Naive thymus-derived CD4-positive, alpha-beta T cell (primary cell): Measurements from ENCODE around the gene UNC13A. TPM values are rescaled to one million over a fixed set of nuclear protein-coding genes. Genes with fewer than 3 reads are reported as not detected.

Experiments used
- ATAC-seq: fragments of 150-1000 bp; cut with Tn5 transposase; 2 replicates; pipeline ENCODE4 v1.10.0; 2021; ENCODE audit warnings: mild to moderate bottlenecking, moderate library complexity
- CTCF ChIA-PET: fragments of 350-600 bp; sonication (Branson Sonifier 250); formaldehyde crosslinking; loops from one replicate; lab custom pipeline; 2021; ENCODE audit warnings: antibody characterized with exemption; lab: Charles Lee
- POLR2A ChIA-PET: fragments of 350-600 bp; sonication (Branson Sonifier 250); formaldehyde crosslinking; loops from one replicate; lab custom pipeline; 2021; ENCODE audit warnings: antibody characterized with exemption, inconsistent platforms; lab: Charles Lee
- DNase-seq, 9 donors: peaks; one replicate each; pipeline versions ENCODE4 v3.0.0 to v3.0.0-alpha.2; 2020 to 2022; ENCODE audit warnings: mixed read lengths in 1 of 9
- H3K27ac ChIP-seq: one replicate; pipeline ENCODE4 v1.7.0; 2013; ENCODE audit warnings: mild to moderate bottlenecking, low read depth, low read length, moderate library complexity
- H3K27me3 ChIP-seq, 2 donors: one replicate each; pipeline ENCODE4 v1.7.0; 2013; ENCODE audit warnings: low read length in 2 of 2, mild to moderate bottlenecking in 2 of 2, moderate library complexity in 2 of 2; ENCODE audit not compliant: control insufficient read depth in 2 of 2, insufficient read depth in 2 of 2
- H3K36me3 ChIP-seq, 3 experiments: 1 replicate in 2 of 3; 2 replicates in 1 of 3; pipeline ENCODE4 v1.7.0; 2013; ENCODE audit warnings: low read length in 3 of 3, mild to moderate bottlenecking in 3 of 3, moderate library complexity in 1 of 3; ENCODE audit not compliant: insufficient read depth in 3 of 3, control insufficient read depth in 2 of 3
- H3K4me1 ChIP-seq, 2 donors: one replicate each; pipeline ENCODE4 v1.7.0; 2013; ENCODE audit warnings: low read length in 2 of 2, mild to moderate bottlenecking in 2 of 2, moderate library complexity in 1 of 2; ENCODE audit not compliant: control insufficient read depth in 2 of 2, insufficient read depth in 2 of 2
- H3K4me3 ChIP-seq: 2 replicates; pipeline ENCODE4 v1.7.0; 2013; ENCODE audit warnings: mild to moderate bottlenecking, low read length
- H3K9me3 ChIP-seq, 3 experiments: 1 replicate in 2 of 3; 2 replicates in 1 of 3; pipeline ENCODE4 v1.7.0; 2013; ENCODE audit warnings: low read length in 3 of 3; ENCODE audit not compliant: control insufficient read depth in 2 of 3
- H3K27ac Mint-ChIP-seq, 9 donors: one replicate each; pipeline ENCODE4 v1.8.0; 2020 to 2022; ENCODE audit warnings: mixed read lengths in 9 of 9, mild to moderate bottlenecking in 8 of 9, moderate library complexity in 5 of 9, inconsistent platforms in 2 of 9
- H3K27me3 Mint-ChIP-seq, 5 donors: one replicate each; pipeline ENCODE4 v1.8.0; 2021 to 2022; ENCODE audit warnings: mixed read lengths in 5 of 5, mild to moderate bottlenecking in 1 of 5
- H3K36me3 Mint-ChIP-seq, 5 donors: one replicate each; pipeline ENCODE4 v1.8.0; 2020 to 2022; ENCODE audit warnings: mixed read lengths in 5 of 5, mild to moderate bottlenecking in 3 of 5, inconsistent platforms in 1 of 5
- H3K4me1 Mint-ChIP-seq, 7 donors: one replicate each; pipeline ENCODE4 v1.8.0; 2020 to 2022; ENCODE audit warnings: mixed read lengths in 7 of 7, mild to moderate bottlenecking in 3 of 7, inconsistent platforms in 1 of 7
- H3K4me3 Mint-ChIP-seq, 10 donors: one replicate each; pipeline ENCODE4 v1.8.0; 2020 to 2022; ENCODE audit warnings: mild to moderate bottlenecking in 10 of 10, mixed read lengths in 10 of 10, moderate library complexity in 6 of 10, inconsistent platforms in 2 of 10
- H3K9me3 Mint-ChIP-seq, 11 donors: one replicate each; pipeline ENCODE4 v1.8.0; 2020 to 2022; ENCODE audit warnings: mixed read lengths in 11 of 11, mild to moderate bottlenecking in 4 of 11, inconsistent platforms in 1 of 11, moderate library complexity in 1 of 11
- intact Hi-C, 2 donors: fragments of 100-400 bp; cut with micrococcal nuclease; formaldehyde crosslinking; loops; one replicate each; pipeline ENCODE4 v1.15.1; 2023
- polyA plus RNA-seq, 2 donors: library from polyadenylated mRNA; unstranded; fragments of 300-500 nt; fragmentation: Illumina TruSeq; gene quantifications; one replicate each; pipeline ENCODE4 v1.2.3, GENCODE V29; 2021
- total RNA-seq, 6 experiments: library from RNA in 5 of 6; stranded (reverse) in 5 of 6; gene quantifications; 1 replicate in 5 of 6; 2 replicates in 1 of 6; pipeline ENCODE4 v1.2.3 and lab custom pipeline; 2021 to 2026

The UNC13A gene
- total RNA-seq (under 1 TPM in 4 of 5 experiments, not detected in 1; 0.03 to 0.30 (median 0.11) TPM), polyA plus RNA-seq (under 1 TPM; 0.02 to 0.04 TPM), total RNA-seq (lab: John Stamatoyannopoulos, UW) (1.1 reads per million)

GRCh38 chr19:17687857-17688784 lies at the start of gene UNC13A:
Gene UNC13A, minus strand, starts transcription at chr19:17688354. Its CDS starts 155 bp downstream, at chr19:17688199.
- DNase-seq (peak; percentile 16 to 74 (median 48)), ATAC-seq (peak; percentile 91)
- peaks cover 0 to 5% (median 4%) of the 10 kb centered on the region in 5 donors for H3K36me3 Mint-ChIP-seq
- peaks cover 5 to 15% (median 12%) of the 10 kb centered on the region in 7 donors for H3K4me1 Mint-ChIP-seq
- Histone ChIP-seq H3K4me3 (no peak within 1 kb of the TSS), H3K36me3 (no peaks in the 10 kb centered on the region), H3K27me3 (peaks cover 0 to 18% of the 10 kb centered on the region in 2 donors), H3K9me3 (no peaks in the 10 kb centered on the region), H3K27ac (no peak within 1 kb of the TSS), H3K4me1 (peaks cover 0 to 3% of the 10 kb centered on the region in 2 donors)
- peaks cover 0 to 14% (median 4%) of the 10 kb centered on the region in 11 donors for H3K9me3 Mint-ChIP-seq
- intact Hi-C loops, result loop anchor here in 1 of 2 donors (1.0 kb wide), 1 partner anchor 31 kb away; the partner anchor contains the start of gene MAP1S
- H3K4me3 Mint-ChIP-seq, result peak within 1 kb of the TSS; percentile 26 to 77 (median 66)
- ChIA-PET CTCF (interaction anchor here (0.8 kb wide), 1 partner anchor 185 kb away, joined by 7 read pairs; no protein-coding TSS in a partner anchor), POLR2A (no interaction called here)
- peaks cover 62 to 72% (median 65%) of the 10 kb centered on the region in 5 donors for H3K27me3 Mint-ChIP-seq
- H3K27ac Mint-ChIP-seq, result peak within 1 kb of the TSS in 3 of 9 donors; percentile 3 to 14 (median 12)

GRCh38 chr19:17737690-17738153 lies 49.6 kb upstream of the UNC13A start:
- ATAC-seq, result no peak
- Histone ChIP-seq H3K4me1 (no peaks in the 10 kb centered on the region), H3K27me3 (no peaks in the 10 kb centered on the region), H3K9me3 (no peaks in the 10 kb centered on the region), H3K27ac (no peak overlapping the region), H3K36me3 (peaks cover 0 to 33% (median 0%) of the 10 kb centered on the region in 3 experiments), H3K4me3 (no peak overlapping the region)
- Mint-ChIP-seq H3K36me3 (peaks cover 0 to 16% (median 6%) of the 10 kb centered on the region in 5 donors), H3K27ac (no peak overlapping the region), H3K27me3 (no peaks in the 10 kb centered on the region), H3K4me1 (peaks cover 0 to 8% (median 0%) of the 10 kb centered on the region in 7 donors), H3K9me3 (no peaks in the 10 kb centered on the region), H3K4me3 (no peak overlapping the region)
- POLR2A ChIA-PET, result no interaction called here
- CTCF ChIA-PET, result interaction anchor here (0.6 kb wide), 1 partner anchor 53 kb away, joined by 3 read pairs; no protein-coding TSS in a partner anchor
- intact Hi-C loops, result no loop called here
- no peak for DNase-seq

GRCh38 chr19:17735410-17735809 lies 47.3 kb upstream of the UNC13A start:
- CTCF ChIA-PET, result no interaction called here
- no peaks in the 10 kb centered on the region for H3K27me3 Mint-ChIP-seq
- POLR2A ChIA-PET, result no interaction called here
- H3K36me3 ChIP-seq, result peaks cover 0 to 54% (median 0%) of the 10 kb centered on the region in 3 experiments
- DNase-seq (no peak), ATAC-seq (no peak)
- no peak overlapping the region for H3K4me3 ChIP-seq
- no peaks in the 10 kb centered on the region for H3K27me3 ChIP-seq
- H3K9me3 ChIP-seq, result no peaks in the 10 kb centered on the region
- peaks cover 4 to 22% (median 13%) of the 10 kb centered on the region in 5 donors for H3K36me3 Mint-ChIP-seq
- intact Hi-C loops, result no loop called here
- H3K27ac Mint-ChIP-seq, result no peak overlapping the region
- no peak overlapping the region for H3K4me3 Mint-ChIP-seq
- H3K4me1 ChIP-seq, result no peaks in the 10 kb centered on the region
- H3K4me1 Mint-ChIP-seq, result peaks cover 16 to 20% (median 19%) of the 10 kb centered on the region in 7 donors
- no peaks in the 10 kb centered on the region for H3K9me3 Mint-ChIP-seq
- no peak overlapping the region for H3K27ac ChIP-seq

- Mint-ChIP-seq H3K36me3 (peaks cover 4 to 26% (median 13%) of the 10 kb centered on the region in 5 donors), H3K9me3 (no peaks in the 10 kb centered on the region), H3K27ac (no peak overlapping the region), H3K4me3 (no peak overlapping the region), H3K4me1 (peaks cover 19 to 27% (median 24%) of the 10 kb centered on the region in 7 donors), H3K27me3 (no peaks in the 10 kb centered on the region)
- intact Hi-C loops, result no loop called here
- H3K4me3 ChIP-seq, result no peak overlapping the region
- H3K9me3 ChIP-seq, result no peaks in the 10 kb centered on the region
- ATAC-seq (no peak), DNase-seq (no peak)
- no peaks in the 10 kb centered on the region for H3K27me3 ChIP-seq
- ChIA-PET CTCF (no interaction called here), POLR2A (no interaction called here)
- peaks cover 0 to 65% (median 0%) of the 10 kb centered on the region in 3 experiments for H3K36me3 ChIP-seq
- H3K27ac ChIP-seq, result no peak overlapping the region
- no peaks in the 10 kb centered on the region for H3K4me1 ChIP-seq
These were observed 46.0 kb upstream of the UNC13A start for GRCh38 chr19:17734146-17734545.

- Mint-ChIP-seq H3K27me3 (no peaks in the 10 kb centered on the region), H3K4me3 (no peak overlapping the region), H3K4me1 (peaks cover 16 to 32% (median 25%) of the 10 kb centered on the region in 7 donors), H3K27ac (no peak overlapping the region), H3K9me3 (no peaks in the 10 kb centered on the region), H3K36me3 (peaks cover 4 to 26% (median 13%) of the 10 kb centered on the region in 5 donors)
- no peaks in the 10 kb centered on the region for H3K27me3 ChIP-seq
- intact Hi-C loops, result no loop called here
- no peak overlapping the region for H3K4me3 ChIP-seq
- peaks cover 0 to 72% (median 0%) of the 10 kb centered on the region in 3 experiments for H3K36me3 ChIP-seq
- no peak overlapping the region for H3K27ac ChIP-seq
- H3K9me3 ChIP-seq, result no peaks in the 10 kb centered on the region
- ChIA-PET CTCF (interaction anchor here (0.8 kb wide), 1 partner anchor 28 kb away, joined by 3 read pairs; no protein-coding TSS in a partner anchor), POLR2A (interaction anchor here (0.6 kb wide), 1 partner anchor 20 kb away, joined by 4 read pairs; no protein-coding TSS in a partner anchor)
- H3K4me1 ChIP-seq, result no peaks in the 10 kb centered on the region
- DNase-seq (no peak), ATAC-seq (no peak)
These were observed 45.0 kb upstream of the UNC13A start for GRCh38 chr19:17733127-17733526.

- Histone ChIP-seq H3K4me1 (no peaks in the 10 kb centered on the region), H3K4me3 (no peak overlapping the region), H3K36me3 (peaks cover 0 to 89% (median 10%) of the 10 kb centered on the region in 3 experiments), H3K27ac (no peak overlapping the region), H3K27me3 (no peaks in the 10 kb centered on the region), H3K9me3 (no peaks in the 10 kb centered on the region)
- ATAC-seq (no peak), DNase-seq (no peak)
- Mint-ChIP-seq H3K27me3 (no peaks in the 10 kb centered on the region), H3K36me3 (peaks cover 4 to 28% (median 11%) of the 10 kb centered on the region in 5 donors), H3K27ac (no peak overlapping the region), H3K4me3 (no peak overlapping the region), H3K4me1 (peaks cover 18 to 41% (median 30%) of the 10 kb centered on the region in 7 donors), H3K9me3 (no peaks in the 10 kb centered on the region)
- intact Hi-C loops, result no loop called here
- ChIA-PET CTCF (no interaction called here), POLR2A (no interaction called here)
These were observed 39.7 kb upstream of the UNC13A start for GRCh38 chr19:17727843-17728242.
